IPS-NIHi7 (cell line): Measurements from ENCODE around the gene NELFE.
"Not testable (repeated sequence)": the region's sequence is repeated elsewhere in the genome, so short reads cannot be mapped to it uniquely, and the experiment has no call there.

Experiments
- DNase-seq: peaks from one replicate; pipeline ENCODE4 v3.0.0; 2012; ENCODE audit warnings: mixed read lengths; ENCODE audit errors: extremely low spot score

The NELFE gene

GRCh38 chr6:31949926-31950548 lies 8.7 kb downstream of the NELFE start:
- DNase-seq: no peak

GRCh38 chr6:31948753-31949413 lies 9.9 kb downstream of the NELFE start:
- DNase-seq: no peak

- DNase-seq: no peak
Measured at GRCh38 chr6:31948306-31948705, 10.5 kb downstream of the NELFE start.

DNA sequence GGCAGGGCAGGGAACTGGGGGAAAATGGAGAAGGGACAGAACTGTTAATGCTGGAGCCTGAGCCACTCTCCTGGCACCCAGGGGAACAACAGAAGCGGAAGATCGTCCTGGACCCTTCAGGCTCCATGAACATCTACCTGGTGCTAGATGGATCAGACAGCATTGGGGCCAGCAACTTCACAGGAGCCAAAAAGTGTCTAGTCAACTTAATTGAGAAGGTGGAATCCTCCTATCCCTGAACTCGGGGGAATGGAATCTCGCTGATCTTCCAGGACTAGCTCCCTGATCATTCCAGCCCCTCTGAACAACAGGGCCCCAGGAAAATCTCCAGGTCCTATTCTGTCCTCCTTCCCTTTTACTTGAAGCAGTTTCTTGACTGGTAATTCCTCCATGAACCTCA lies 10.9 kb downstream of the NELFE start:
- DNase-seq: no peak

DNA sequence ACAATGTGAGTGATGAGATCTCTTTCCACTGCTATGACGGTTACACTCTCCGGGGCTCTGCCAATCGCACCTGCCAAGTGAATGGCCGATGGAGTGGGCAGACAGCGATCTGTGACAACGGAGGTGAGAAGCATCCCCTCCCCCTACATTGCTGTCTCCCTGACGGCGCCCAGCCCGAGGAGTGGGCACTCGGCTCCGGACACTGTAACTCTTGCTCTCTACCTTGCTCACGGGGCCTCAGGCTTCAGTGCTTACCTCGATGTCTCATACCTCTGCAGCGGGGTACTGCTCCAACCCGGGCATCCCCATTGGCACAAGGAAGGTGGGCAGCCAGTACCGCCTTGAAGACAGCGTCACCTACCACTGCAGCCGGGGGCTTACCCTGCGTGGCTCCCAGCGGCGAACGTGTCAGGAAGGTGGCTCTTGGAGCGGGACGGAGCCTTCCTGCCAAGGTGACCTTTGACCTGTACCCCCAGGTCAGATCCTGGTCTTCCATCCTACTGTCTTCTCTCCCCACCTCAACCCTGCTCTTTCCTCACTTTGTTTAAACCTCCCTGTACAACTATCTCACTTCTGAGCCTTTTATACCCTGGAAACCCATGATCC lies 11.6 kb downstream of the NELFE start:
- DNase-seq: no peak

DNA sequence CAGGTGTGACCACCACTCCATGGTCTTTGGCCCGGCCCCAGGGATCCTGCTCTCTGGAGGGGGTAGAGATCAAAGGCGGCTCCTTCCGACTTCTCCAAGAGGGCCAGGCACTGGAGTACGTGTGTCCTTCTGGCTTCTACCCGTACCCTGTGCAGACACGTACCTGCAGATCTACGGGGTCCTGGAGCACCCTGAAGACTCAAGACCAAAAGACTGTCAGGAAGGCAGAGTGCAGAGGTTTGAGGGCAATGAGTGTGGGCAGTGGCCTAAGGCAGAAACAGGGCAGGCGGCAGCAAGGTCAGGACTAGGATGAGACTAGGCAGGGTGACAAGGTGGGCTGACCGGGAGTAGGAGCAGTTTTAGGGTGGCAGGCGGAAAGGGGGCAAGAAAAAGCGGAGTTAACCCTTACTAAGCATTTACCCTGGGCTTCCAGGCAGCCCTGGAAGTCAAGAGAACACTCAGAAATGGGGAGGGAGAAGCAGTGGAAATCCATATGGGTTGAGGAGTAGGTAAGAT lies 12.3 kb downstream of the NELFE start:
- DNase-seq: no peak

DNA sequence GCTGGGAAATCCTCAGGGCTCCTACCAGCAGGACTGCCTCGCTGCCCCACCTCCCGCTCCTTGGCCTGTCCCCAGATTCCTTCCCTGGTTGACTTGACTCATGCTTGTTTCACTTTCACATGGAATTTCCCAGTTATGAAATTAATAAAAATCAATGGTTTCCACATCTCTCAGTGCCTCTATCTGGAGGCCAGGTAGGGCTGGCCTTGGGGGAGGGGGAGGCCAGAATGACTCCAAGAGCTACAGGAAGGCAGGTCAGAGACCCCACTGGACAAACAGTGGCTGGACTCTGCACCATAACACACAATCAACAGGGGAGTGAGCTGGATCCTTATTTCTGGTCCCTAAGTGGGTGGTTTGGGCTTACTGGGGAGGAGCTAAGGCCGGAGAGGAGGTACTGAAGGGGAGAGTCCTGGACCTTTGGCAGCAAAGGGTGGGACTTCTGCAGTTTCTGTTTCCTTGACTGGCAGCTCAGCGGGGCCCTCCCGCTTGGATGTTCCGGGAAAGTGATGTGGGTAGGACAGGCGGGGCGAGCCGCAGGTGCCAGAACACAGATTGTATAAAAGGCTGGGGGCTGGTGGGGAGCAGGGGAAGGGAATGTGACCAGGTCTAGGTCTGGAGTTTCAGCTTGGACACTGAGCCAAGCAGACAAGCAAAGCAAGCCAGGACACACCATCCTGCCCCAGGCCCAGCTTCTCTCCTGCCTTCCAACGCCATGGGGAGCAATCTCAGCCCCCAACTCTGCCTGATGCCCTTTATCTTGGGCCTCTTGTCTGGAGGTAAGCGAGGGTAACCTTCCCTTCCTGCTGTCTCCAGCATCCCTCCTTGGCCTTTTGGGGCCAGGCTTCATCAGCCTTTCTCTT lies 13.0 kb downstream of the NELFE start, which contains the start of gene CFB:
TSS of gene CFB (plus strand) at position 589 of the 863 bp plus-strand sequence. CDS start at position 716, 127 bp downstream.
- peak; percentile 58 for DNase-seq

DNA sequence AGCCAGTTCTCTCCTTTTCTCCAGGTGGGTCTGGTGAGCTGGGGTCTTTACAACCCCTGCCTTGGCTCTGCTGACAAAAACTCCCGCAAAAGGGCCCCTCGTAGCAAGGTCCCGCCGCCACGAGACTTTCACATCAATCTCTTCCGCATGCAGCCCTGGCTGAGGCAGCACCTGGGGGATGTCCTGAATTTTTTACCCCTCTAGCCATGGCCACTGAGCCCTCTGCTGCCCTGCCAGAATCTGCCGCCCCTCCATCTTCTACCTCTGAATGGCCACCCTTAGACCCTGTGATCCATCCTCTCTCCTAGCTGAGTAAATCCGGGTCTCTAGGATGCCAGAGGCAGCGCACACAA lies 13.6 kb downstream of the NELFE start:
- DNase-seq: no peak

- DNase-seq: no peak
Measured at GRCh38 chr6:31943742-31944141, 15.0 kb downstream of the NELFE start.

GRCh38 chr6:31940256-31940664 lies 18.5 kb downstream of the NELFE start:
- no peak for DNase-seq

- no peak for DNase-seq
Measured at GRCh38 chr6:31935823-31936222, 22.9 kb downstream of the NELFE start.

- DNase-seq: no peak
Measured at GRCh38 chr6:31935021-31935420, 23.8 kb downstream of the NELFE start.

DNA sequence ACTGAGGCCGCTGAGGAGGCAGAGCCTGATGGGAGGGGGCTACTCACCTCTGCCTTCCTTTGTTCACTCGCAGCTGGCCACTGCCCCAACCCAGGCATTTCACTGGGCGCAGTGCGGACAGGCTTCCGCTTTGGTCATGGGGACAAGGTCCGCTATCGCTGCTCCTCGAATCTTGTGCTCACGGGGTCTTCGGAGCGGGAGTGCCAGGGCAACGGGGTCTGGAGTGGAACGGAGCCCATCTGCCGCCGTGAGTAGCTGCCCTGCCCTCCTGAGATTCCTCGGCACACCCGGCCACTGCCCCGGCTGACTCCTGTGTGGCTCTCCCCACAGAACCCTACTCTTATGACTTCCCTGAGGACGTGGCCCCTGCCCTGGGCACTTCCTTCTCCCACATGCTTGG lies 25.2 kb downstream of the NELFE start:
- DNase-seq: no peak

GRCh38 chr6:31932137-31932536 lies 26.6 kb downstream of the NELFE start:
- not testable (repeated sequence) for DNase-seq

- no peak for DNase-seq
Measured at GRCh38 chr6:31930962-31931361, 27.8 kb downstream of the NELFE start.

DNA sequence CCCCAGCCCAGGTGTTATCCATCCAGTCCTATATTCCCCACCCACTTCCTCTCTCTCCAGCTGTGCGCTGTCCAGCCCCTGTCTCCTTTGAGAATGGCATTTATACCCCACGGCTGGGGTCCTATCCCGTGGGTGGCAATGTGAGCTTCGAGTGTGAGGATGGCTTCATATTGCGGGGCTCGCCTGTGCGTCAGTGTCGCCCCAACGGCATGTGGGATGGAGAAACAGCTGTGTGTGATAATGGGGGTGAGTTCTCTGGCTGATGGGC lies 30.2 kb downstream of the NELFE start:
- DNase-seq: no peak

DNA sequence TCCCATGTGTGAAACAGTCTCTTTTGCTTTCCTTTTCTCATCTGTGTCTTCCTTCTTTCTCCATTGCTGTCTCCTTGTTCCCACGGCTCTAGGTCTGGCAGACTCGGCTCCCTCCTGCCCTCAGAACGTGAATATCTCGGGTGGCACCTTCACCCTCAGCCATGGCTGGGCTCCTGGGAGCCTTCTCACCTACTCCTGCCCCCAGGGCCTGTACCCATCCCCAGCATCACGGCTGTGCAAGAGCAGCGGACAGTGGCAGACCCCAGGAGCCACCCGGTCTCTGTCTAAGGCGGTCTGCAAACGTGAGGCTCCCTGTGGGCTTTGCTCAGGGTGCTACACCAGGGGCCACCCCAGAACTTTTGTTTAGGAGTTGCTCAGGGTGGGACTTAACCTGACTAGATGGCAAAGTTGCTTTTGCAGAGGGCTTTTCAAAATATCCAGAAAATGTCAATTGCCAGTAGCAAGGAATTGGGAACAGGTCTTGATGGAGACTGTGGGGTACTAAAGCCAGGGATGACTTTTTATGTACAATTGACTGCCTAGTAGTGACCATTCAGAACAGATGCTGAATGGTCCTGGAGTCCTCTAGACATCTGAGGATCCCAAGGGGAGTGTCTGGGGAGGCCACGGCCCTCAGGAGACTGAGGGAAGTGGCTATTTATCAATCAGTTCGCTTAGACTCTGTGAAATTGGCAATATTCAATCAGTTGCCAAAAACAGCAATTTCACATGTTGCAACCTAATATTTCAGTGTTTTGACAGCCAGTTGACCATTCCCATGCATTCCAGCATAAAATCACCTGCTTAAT lies 30.7 kb downstream of the NELFE start:
- no peak for DNase-seq

- DNase-seq: no peak
Measured at GRCh38 chr6:31927242-31927862, 31.4 kb downstream of the NELFE start, which contains the start of gene C2. TSS of gene C2 (plus strand) at chr6:31927717. CDS start at chr6:31927753, 36 bp downstream.

DNA sequence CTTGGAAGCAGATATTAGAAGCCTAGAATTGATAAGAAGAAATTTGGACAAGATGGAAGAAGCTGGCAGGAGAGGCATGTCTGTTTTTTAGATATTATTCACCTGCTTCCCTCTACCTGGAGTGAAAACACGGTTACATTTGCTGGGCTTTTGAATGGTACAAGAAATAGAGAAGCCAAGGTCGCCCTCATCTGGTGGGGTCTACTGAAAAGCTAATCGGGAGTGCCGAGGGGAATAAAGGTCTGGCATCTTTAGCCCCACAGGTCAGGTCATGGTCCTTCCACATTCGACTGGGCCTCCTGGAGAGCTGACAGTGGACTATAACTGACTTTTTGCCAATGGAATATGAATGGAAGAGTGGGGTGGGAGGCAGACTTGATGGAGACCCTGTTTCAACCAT lies 35.8 kb downstream of the NELFE start:
- DNase-seq: peak; percentile 69

GRCh38 chr6:31920811-31921210 lies 38.0 kb downstream of the NELFE start:
- no peak for DNase-seq
